HepG2 (cell line): ENCODE results near the gene RPL18. TPM values are rescaled to one million over a fixed set of nuclear protein-coding genes. Genes with fewer than 3 reads are reported as not detected.
A peak's percentile ranks its signal among the peaks of the same experiment; 100 is the strongest.

Source experiments
- AGO1 ChIP-seq: fragments of 200-400 bp; formaldehyde crosslinking; IDR thresholded peaks from 2 replicates; pipeline ENCODE4 v1.6.1; 2017; ENCODE audit warnings: mild to moderate bottlenecking, low read depth, low read length, moderate library complexity; ENCODE audit not compliant: poor library complexity, severe bottlenecking
- DR1 ChIP-seq: sonication (generic); formaldehyde crosslinking; IDR thresholded peaks from 2 replicates; pipeline ENCODE4 v1.8.0; 2021; ENCODE audit warnings: mild to moderate bottlenecking, missing genetic modification reagents, inconsistent platforms
- ESRRA ChIP-seq: sonication (generic); formaldehyde crosslinking; IDR thresholded peaks from 2 replicates; pipeline ENCODE4 v1.5.1; 2020; ENCODE audit warnings: mild to moderate bottlenecking, low read depth, missing genetic modification reagents
- GPN1 ChIP-seq: sonication (generic); formaldehyde crosslinking; IDR thresholded peaks from 2 replicates; pipeline ENCODE4 v1.5.1; 2020; ENCODE audit warnings: missing genetic modification reagents, borderline replicate concordance
- HDAC2 ChIP-seq: sonication (generic); formaldehyde crosslinking; IDR thresholded peaks from 2 replicates; pipeline ENCODE4 v1.4.0; 2020; ENCODE audit warnings: missing genetic modification reagents
- HOXA7 ChIP-seq: sonication (generic); formaldehyde crosslinking; IDR thresholded peaks from 2 replicates; pipeline ENCODE4 v1.8.1; 2022; ENCODE audit warnings: mild to moderate bottlenecking, missing genetic modification reagents, moderate library complexity
- HOXA9 ChIP-seq: sonication (generic); formaldehyde crosslinking; IDR thresholded peaks from 2 replicates; pipeline ENCODE4 v1.8.1; 2022; ENCODE audit warnings: missing genetic modification reagents, mild to moderate bottlenecking, moderate library complexity, borderline replicate concordance
- HOXD1 ChIP-seq: sonication (generic); formaldehyde crosslinking; IDR thresholded peaks from 2 replicates; pipeline ENCODE4 v1.5.0; 2020; ENCODE audit warnings: missing genetic modification reagents
- IKZF1 ChIP-seq: fragments of 450-650 bp; IDR thresholded peaks from 2 replicates; pipeline ENCODE4 v1.7.1; 2016
- IKZF4 ChIP-seq: sonication (generic); formaldehyde crosslinking; IDR thresholded peaks from 2 replicates; pipeline ENCODE4 v1.5.1; 2020; ENCODE audit warnings: borderline replicate concordance, mild to moderate bottlenecking, low read depth, missing genetic modification reagents; ENCODE audit errors: not compliant biosample characterization
- IRX3 ChIP-seq: sonication (generic); formaldehyde crosslinking; IDR thresholded peaks from 2 replicates; pipeline ENCODE4 v1.8.1; 2023; ENCODE audit warnings: mild to moderate bottlenecking, low read depth, missing genetic modification reagents, borderline replicate concordance
- MAF1 ChIP-seq: sonication (generic); formaldehyde crosslinking; IDR thresholded peaks from 2 replicates; pipeline ENCODE4 v1.5.0; 2020; ENCODE audit warnings: missing genetic modification reagents, borderline replicate concordance
- MED13 ChIP-seq: sonication (generic); formaldehyde crosslinking; IDR thresholded peaks from 2 replicates; pipeline ENCODE4 v1.5.0; 2020; ENCODE audit warnings: missing genetic modification reagents
- MTF1 ChIP-seq: sonication (generic); formaldehyde crosslinking; IDR thresholded peaks from 2 replicates; pipeline ENCODE4 v1.5.0; 2020; ENCODE audit warnings: missing genetic modification reagents
- MYNN ChIP-seq: sonication (generic); formaldehyde crosslinking; IDR thresholded peaks from 2 replicates; pipeline ENCODE4 v1.4.0; 2020; ENCODE audit warnings: mild to moderate bottlenecking, low read depth, missing genetic modification reagents
- MZF1 ChIP-seq: sonication (generic); formaldehyde crosslinking; IDR thresholded peaks from 2 replicates; pipeline ENCODE4 v1.8.1; 2023; ENCODE audit warnings: mild to moderate bottlenecking, missing genetic modification reagents, borderline replicate concordance
- NFYC ChIP-seq: IDR thresholded peaks from 2 replicates; pipeline ENCODE4 v1.6.1; 2016; ENCODE audit warnings: missing genetic modification reagents, missing compliant biosample characterization
- NKX3-1 ChIP-seq: sonication (generic); formaldehyde crosslinking; IDR thresholded peaks from 2 replicates; pipeline ENCODE4 v1.5.0; 2020; ENCODE audit warnings: missing genetic modification reagents
- PRPF4 ChIP-seq: fragments of 200-400 bp; formaldehyde crosslinking; IDR thresholded peaks from 2 replicates; pipeline ENCODE4 v1.6.1; 2016; ENCODE audit warnings: low read length, low read depth; ENCODE audit not compliant: poor library complexity, severe bottlenecking
- ZNF160 ChIP-seq: sonication (generic); formaldehyde crosslinking; IDR thresholded peaks from 2 replicates; pipeline ENCODE4 v1.8.0; 2022; ENCODE audit warnings: mild to moderate bottlenecking, inconsistent platforms, missing genetic modification reagents
- ZNF205 ChIP-seq: IDR thresholded peaks from 2 replicates; pipeline ENCODE4 v1.6.1; 2018; ENCODE audit warnings: missing biosample characterization, missing genetic modification reagents
- ZNF207 ChIP-seq: fragments of 450-650 bp; IDR thresholded peaks from 2 replicates; pipeline ENCODE4 v1.6.1; 2016; ENCODE audit warnings: antibody characterized with exemption, borderline replicate concordance
- ZNF337 ChIP-seq: sonication (generic); formaldehyde crosslinking; IDR thresholded peaks from 2 replicates; pipeline ENCODE4 v1.5.1; 2020; ENCODE audit warnings: missing genetic modification reagents, low read depth, mild to moderate bottlenecking, borderline replicate concordance
- ZNF713 ChIP-seq: sonication (generic); formaldehyde crosslinking; IDR thresholded peaks from 2 replicates; pipeline ENCODE4 v1.4.0; 2020; ENCODE audit warnings: mild to moderate bottlenecking, missing genetic modification reagents
- ZSCAN9 ChIP-seq: IDR thresholded peaks from 2 replicates; pipeline ENCODE4 v1.6.1; 2016; ENCODE audit warnings: borderline replicate concordance
- polyA plus RNA-seq, 8 experiments: library from polyadenylated mRNA; depleted of rRNA in 3 of 8; stranded (reverse) in 7 of 8; unstranded in 1 of 8; fragments of >200 nt; fragmentation: Illumina TruSeq in 4 of 8; extraction: Trizol in 4 of 8; gene quantifications; 2 replicates each; pipeline versions ENCODE4 v1.2.1 to v1.2.3, GENCODE V29; 2011 to 2016; ENCODE audit warnings: low read depth in 4 of 8, missing spikeins in 1 of 8, mixed read lengths in 1 of 8; ENCODE audit not compliant: insufficient read depth in 1 of 8
- total RNA-seq, 5 experiments: library from RNA; depleted of rRNA; stranded (reverse); fragments of >200 nt; fragmentation: Illumina TruSeq; extraction: Trizol; gene quantifications; 2 replicates each; pipeline ENCODE4 v1.2.3, GENCODE V29; 2016; ENCODE audit warnings: low read depth in 1 of 5
- TF ChIP-seq, protein P1 (sequence below): IDR thresholded peaks from 2 replicates; pipeline ENCODE4 v1.6.1; 2018; ENCODE audit warnings: missing genetic modification reagents, mild to moderate bottlenecking, missing compliant biosample characterization
- TF ChIP-seq, protein P2 (sequence below): sonication (generic); formaldehyde crosslinking; IDR thresholded peaks from 2 replicates; pipeline ENCODE4 v1.4.0; 2020; ENCODE audit warnings: missing genetic modification reagents
- TF ChIP-seq, protein P3 (sequence below): sonication (generic); formaldehyde crosslinking; IDR thresholded peaks from 2 replicates; pipeline ENCODE4 v1.5.0; 2020; ENCODE audit warnings: mild to moderate bottlenecking, low read depth, missing genetic modification reagents, borderline replicate concordance

RPL18 gene
- total and polyA plus RNA-seq, 2 of the 13 experiments (the other 11 are each of a cell fraction or from before 2014, with no cell fraction given): 1,485 to 1,639 TPM

DNA sequence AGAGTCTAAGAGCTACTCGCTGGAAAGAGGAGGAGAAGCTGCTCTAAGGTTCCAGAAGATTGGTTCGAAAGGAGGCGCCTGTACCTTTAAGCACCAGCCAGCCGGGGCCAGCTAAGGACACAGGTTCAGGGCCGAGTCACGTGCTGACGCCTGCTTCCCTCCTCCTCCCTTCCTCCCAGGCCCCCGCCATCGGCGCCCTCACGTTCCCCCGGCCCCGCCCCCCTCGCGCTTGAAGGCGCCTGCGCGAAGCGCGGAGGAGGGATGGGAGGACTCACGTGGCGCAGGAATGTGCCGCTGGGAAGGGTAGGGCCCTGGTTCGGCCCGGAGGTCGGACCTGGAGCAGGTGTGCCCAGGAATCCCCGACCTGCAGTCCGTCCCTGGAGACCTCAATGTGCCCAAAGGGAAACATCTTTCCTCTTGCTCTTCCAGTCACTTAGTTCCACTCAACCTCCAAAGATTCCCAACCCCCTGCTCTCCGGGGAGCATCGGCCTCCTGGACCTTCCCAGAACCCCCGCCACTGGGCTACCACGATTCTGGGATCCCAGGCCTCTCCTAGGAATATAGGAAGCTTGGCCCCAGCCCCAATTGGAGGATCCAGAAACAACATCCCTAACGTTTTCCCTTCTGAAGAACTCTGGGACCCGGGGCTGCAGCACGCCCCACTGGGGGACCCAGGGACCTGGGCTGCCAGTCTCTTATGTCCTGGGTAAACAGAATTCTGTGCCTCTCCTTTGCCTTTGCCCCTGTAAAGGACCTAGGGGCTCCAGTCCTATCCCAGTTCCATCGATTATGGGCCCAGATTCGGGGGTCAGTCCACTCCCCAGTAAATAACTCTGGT lies 15.7 kb upstream of the RPL18 start (continued):
- TF ChIP-seq ZNF337 (CRISPR knock-in tag) (no peak), HOXA7 (CRISPR knock-in tag) (no peak), MTF1 (CRISPR knock-in tag) (no peak), AGO1 (no peak), IRX3 (CRISPR knock-in tag) (no peak), NKX3-1 (CRISPR knock-in tag) (0 out of 2 replicates have a peak, but pooled peaks have one; percentile 21), ESRRA (CRISPR knock-in tag) (no peak), MZF1 (CRISPR knock-in tag) (no peak), HOXA9 (CRISPR knock-in tag) (no peak), IKZF1 (no peak), ZNF207 (no peak), MED13 (0 out of 2 replicates have a peak, but pooled peaks have one; percentile 38), ZNF713 (CRISPR knock-in tag) (no peak), DR1 (no peak), ZNF205 (CRISPR knock-in tag) (no peak), MYNN (no peak), ZNF160 (peak; percentile 48; the same call in 1 of the 2 replicates), ZSCAN9 (no peak; the same call in 1 of the 2 replicates), NFYC (peak; percentile 41; the same call in 1 of the 2 replicates), HOXD1 (0 out of 2 replicates have a peak, but pooled peaks have one; percentile 30), GPN1 (CRISPR knock-in tag) (no peak), HDAC2 (CRISPR knock-in tag) (peak; percentile 55; the same call in 1 of the 2 replicates), IKZF4 (no peak), PRPF4 (no peak), MAF1 (CRISPR knock-in tag) (no peak)
- TF ChIP-seq, protein P1, sequence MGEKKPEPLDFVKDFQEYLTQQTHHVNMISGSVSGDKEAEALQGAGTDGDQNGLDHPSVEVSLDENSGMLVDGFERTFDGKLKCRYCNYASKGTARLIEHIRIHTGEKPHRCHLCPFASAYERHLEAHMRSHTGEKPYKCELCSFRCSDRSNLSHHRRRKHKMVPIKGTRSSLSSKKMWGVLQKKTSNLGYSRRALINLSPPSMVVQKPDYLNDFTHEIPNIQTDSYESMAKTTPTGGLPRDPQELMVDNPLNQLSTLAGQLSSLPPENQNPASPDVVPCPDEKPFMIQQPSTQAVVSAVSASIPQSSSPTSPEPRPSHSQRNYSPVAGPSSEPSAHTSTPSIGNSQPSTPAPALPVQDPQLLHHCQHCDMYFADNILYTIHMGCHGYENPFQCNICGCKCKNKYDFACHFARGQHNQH: peak; percentile 45
- TF ChIP-seq, protein P2, sequence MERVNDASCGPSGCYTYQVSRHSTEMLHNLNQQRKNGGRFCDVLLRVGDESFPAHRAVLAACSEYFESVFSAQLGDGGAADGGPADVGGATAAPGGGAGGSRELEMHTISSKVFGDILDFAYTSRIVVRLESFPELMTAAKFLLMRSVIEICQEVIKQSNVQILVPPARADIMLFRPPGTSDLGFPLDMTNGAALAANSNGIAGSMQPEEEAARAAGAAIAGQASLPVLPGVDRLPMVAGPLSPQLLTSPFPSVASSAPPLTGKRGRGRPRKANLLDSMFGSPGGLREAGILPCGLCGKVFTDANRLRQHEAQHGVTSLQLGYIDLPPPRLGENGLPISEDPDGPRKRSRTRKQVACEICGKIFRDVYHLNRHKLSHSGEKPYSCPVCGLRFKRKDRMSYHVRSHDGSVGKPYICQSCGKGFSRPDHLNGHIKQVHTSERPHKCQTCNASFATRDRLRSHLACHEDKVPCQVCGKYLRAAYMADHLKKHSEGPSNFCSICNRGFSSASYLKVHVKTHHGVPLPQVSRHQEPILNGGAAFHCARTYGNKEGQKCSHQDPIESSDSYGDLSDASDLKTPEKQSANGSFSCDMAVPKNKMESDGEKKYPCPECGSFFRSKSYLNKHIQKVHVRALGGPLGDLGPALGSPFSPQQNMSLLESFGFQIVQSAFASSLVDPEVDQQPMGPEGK (CRISPR knock-in tag): peak; percentile 83
- TF ChIP-seq, protein P3, sequence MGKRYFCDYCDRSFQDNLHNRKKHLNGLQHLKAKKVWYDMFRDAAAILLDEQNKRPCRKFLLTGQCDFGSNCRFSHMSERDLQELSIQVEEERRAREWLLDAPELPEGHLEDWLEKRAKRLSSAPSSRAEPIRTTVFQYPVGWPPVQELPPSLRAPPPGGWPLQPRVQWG (CRISPR knock-in tag): no peak
